Vagina (tissue), 2 donors: ENCODE data around the gene BST1.

Source experiments
- CTCF ChIP-seq, 3 experiments: fragments of 450-650 bp in 2 of 3; fragments of 200-600 bp in 1 of 3; sonication (generic) in 1 of 3; IDR thresholded peaks; one replicate each; pipeline ENCODE4 v1.5.1; 2017 to 2019; ENCODE audit warnings: antibody characterized with exemption in 3 of 3, mild to moderate bottlenecking in 2 of 3, moderate library complexity in 2 of 3
- POLR2A ChIP-seq, 2 donors: fragments of 450-650 bp; IDR thresholded peaks; one replicate each; pipeline ENCODE4 v1.6.1; 2017; ENCODE audit warnings: antibody characterized with exemption in 2 of 2, mild to moderate bottlenecking in 2 of 2, moderate library complexity in 2 of 2
- POLR2AphosphoS5 ChIP-seq, 2 donors: sonication (generic); formaldehyde crosslinking; IDR thresholded peaks; one replicate each; pipeline ENCODE4 v1.9.0; 2017; ENCODE audit warnings: antibody characterized with exemption in 2 of 2, mild to moderate bottlenecking in 2 of 2, low read depth in 1 of 2; ENCODE audit not compliant: insufficient read depth in 1 of 2

DNA sequence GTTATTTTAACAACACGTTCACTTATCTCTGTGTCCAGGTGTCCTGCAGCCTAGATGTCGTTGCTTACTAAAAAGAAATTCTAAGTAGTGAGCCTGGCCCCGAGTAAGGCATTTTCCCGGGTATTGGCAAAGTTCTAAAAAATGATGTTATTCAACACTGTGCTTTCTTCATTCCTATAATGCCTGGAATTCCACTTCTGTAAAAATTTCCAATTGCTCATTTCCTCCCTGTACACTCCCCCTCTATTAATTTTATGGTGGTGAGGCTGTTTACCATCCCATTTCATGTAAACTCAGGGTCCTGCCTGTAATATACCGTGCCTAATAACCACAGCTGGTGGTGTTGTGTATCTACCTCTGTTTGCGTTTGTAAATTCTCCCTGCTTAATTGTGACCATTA, 14.2 kb downstream of the BST1 start:
- TF ChIP-seq CTCF (IDR thresholded peaks at IDR 0.05) = no peak
- no peak for TF ChIP-seq POLR2AphosphoS5 (IDR thresholded peaks at IDR 0.05; ENCODE audit: insufficient read depth in 1 of 2, low read depth in 1 of 2)
- no peak for TF ChIP-seq POLR2A (IDR thresholded peaks at IDR 0.05)
